Measurements from ENCODE around the gene PIGU.

- TF ChIP-seq EZH2 (IDR thresholded peaks at IDR 0.05; ENCODE audit: insufficient read depth, poor library complexity, severe bottlenecking) (no peak), EZH2phosphoT487 (IDR thresholded peaks at IDR 0.05; ENCODE audit: insufficient read depth, low read depth) (no peak)
Measured at GRCh38 chr20:34527016-34527415, 149.9 kb downstream of the PIGU start.
